Keratinocyte (primary cell): Measurements from ENCODE around the gene MSI2.

Experiments
- CTCF ChIP-seq, 3 experiments: IDR thresholded peaks in 1 of 3; conservative IDR thresholded peaks in 1 of 3; optimal IDR thresholded peaks in 1 of 3; 2 replicates in 2 of 3; 3 replicates in 1 of 3; pipeline versions ENCODE3 to v1.5.1; 2011; ENCODE audit warnings: low read length in 3 of 3, mild to moderate bottlenecking in 3 of 3, moderate library complexity in 2 of 3, control low read depth in 1 of 3, inconsistent platforms in 1 of 3; ENCODE audit not compliant: insufficient read depth in 2 of 3; ENCODE audit errors: extremely low read depth in 1 of 3
- EZH2 ChIP-seq: IDR thresholded peaks from one replicate; pipeline ENCODE4 v1.6.1; 2012; ENCODE audit warnings: inconsistent platforms, mild to moderate bottlenecking, low read length, moderate library complexity

- no peak for TF ChIP-seq CTCF (optimal IDR thresholded peaks at IDR 0.05 in 1 of 3, IDR thresholded peaks at IDR 0.05 in 1 of 3, conservative IDR thresholded peaks at IDR 0.05 in 1 of 3; ENCODE audit: extremely low read depth in 1 of 3, insufficient read depth in 2 of 3, low read length in 3 of 3)
- no peak for TF ChIP-seq EZH2
Measured at GRCh38 chr17:57567251-57567650, 310.9 kb downstream of the MSI2 start.
